GM12875 (cell line): ENCODE results near the gene PRPF38B.
A peak's percentile ranks its signal among the peaks of the same experiment; 100 is the strongest.
"Not testable (repeated sequence)": the region's sequence is repeated elsewhere in the genome, so short reads cannot be mapped to it uniquely, and the experiment has no call there.

Source experiments
- H3K4me3 ChIP-seq: one replicate; pipeline ENCODE4 v1.5.1; 2011; ENCODE audit warnings: low read depth, low read length, control low read depth
- CTCF ChIP-seq: IDR thresholded peaks from 2 replicates; pipeline ENCODE4 v1.5.1; 2011; ENCODE audit warnings: low read depth, mild to moderate bottlenecking, control low read depth, inconsistent platforms, low read length, moderate library complexity, borderline replicate concordance; ENCODE audit not compliant: insufficient read depth

PRPF38B gene

DNA sequence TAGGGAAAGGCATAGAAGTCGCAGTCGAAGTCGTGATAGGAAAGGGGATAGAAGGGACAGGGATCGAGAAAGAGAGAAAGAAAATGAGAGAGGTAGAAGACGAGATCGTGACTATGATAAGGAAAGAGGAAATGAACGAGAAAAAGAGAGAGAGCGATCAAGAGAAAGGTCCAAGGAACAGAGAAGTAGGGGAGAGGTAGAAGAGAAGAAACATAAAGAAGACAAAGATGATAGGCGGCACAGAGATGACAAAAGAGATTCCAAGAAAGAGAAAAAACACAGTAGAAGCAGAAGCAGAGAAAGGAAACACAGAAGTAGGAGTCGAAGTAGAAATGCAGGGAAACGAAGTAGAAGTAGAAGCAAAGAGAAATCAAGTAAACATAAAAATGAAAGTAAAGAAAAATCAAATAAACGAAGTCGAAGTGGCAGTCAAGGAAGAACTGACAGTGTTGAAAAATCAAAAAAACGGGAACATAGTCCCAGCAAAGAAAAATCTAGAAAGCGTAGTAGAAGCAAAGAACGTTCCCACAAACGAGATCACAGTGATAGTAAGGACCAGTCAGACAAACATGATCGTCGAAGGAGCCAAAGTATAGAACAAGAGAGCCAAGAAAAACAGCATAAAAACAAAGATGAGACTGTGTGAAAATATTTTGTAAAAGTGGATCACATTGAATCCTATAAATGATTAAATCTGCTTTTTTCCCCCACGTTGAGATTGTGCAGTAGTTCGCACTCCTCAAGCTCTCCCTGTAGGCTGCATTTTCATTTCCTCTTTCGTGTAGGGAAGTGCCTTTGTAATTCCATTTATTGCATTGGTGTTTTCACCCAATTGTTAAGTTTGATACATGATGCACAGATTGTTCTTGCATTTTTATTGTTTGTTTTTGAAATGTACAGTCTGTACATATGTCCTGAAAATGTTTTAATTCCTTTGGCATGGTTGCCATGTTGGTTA lies 7.5 kb downstream of the PRPF38B start:
- no peak for TF ChIP-seq CTCF
- no peak overlapping the region for H3K4me3 ChIP-seq

- TF ChIP-seq CTCF: no peak
- H3K4me3 ChIP-seq: no peak overlapping the region
Observed at GRCh38 chr1:108701176-108701849, 9.2 kb downstream of the PRPF38B start.

DNA sequence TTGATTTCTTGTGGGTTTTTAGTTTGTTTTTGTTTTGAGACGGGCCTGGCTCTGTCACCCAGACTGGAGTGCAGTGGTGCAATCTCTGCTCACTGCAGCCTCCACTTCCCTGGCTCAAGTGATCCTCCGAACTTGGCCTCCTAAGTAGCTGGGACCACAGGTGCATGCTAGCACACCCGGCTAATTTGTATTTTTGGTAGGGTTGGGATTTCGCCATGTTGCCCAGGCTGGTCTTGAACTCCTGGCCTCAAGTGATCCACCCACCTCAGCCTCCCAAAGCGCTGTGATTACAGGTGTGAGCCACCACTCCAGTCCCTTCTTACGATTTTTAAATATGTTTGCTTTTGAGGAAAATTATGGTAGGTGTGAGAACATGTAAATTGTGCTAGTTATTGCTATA lies 10.0 kb downstream of the PRPF38B start:
- not testable (repeated sequence) for H3K4me3 ChIP-seq

- no peak overlapping the region for H3K4me3 ChIP-seq
- TF ChIP-seq CTCF: no peak
Observed at GRCh38 chr1:108703939-108704338, 11.8 kb downstream of the PRPF38B start.

- TF ChIP-seq CTCF: no peak
- no peak overlapping the region for H3K4me3 ChIP-seq
Observed at GRCh38 chr1:108704496-108704895, 12.4 kb downstream of the PRPF38B start.

DNA sequence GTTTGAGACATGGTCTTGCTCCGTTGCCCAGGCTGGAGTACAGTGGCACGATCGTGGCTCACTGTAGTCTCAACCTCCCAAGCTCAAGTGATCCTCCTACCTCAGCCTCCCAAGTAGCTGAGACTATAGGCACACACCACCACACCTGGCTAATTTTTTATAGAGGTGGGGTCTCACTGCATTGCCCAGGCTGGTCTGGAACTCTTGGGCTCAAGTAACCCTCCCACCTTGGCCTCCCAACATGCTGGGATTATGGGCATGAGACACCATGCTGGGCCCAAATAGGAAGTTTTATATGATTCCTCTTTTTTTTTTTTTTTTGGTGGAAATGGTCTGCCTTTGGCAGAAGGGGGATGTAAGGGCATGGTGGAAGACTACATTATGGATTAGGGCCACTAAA lies 14.5 kb downstream of the PRPF38B start:
- H3K4me3 ChIP-seq: no peak overlapping the region
- TF ChIP-seq CTCF: no peak

GRCh38 chr1:108708691-108709660 lies 16.9 kb downstream of the PRPF38B start:
- no peak overlapping the region for H3K4me3 ChIP-seq
- TF ChIP-seq CTCF: peak; percentile 59
